ENCODE measurements around the gene DLGAP5. TPM values are rescaled to one million over a fixed set of nuclear protein-coding genes. Genes with fewer than 3 reads are reported as not detected.

DLGAP5 gene
- total RNA-seq, 4 donors from 2014 or later: 4.6 to 16.8 (median 9.0) TPM

DNA sequence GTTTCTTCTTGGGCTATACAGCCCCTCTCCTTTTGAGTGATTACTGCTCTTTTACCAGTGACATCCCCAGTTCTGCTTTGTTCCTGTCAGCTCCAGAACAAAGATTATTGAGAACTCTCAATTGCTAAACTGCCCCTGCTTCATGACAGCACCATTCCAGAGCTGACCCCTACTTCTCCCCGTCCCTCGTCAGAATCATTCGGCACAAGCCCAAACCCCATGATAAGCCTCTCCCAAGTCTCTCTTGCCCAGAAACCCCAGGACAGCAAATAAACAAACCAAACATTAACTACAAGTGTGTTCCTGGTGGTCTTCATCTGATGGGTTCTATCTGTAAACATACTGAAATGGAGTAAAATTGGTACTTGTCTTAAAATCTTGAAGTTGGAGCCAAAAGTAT, 9.3 kb upstream of the DLGAP5 start:
- H3K4me1 ChIP-seq: no peaks in the 10 kb centered on the region
- no peaks in the 10 kb centered on the region for H3K9me3 ChIP-seq
- no peak for DNase-seq
- TF ChIP-seq, protein P1, sequence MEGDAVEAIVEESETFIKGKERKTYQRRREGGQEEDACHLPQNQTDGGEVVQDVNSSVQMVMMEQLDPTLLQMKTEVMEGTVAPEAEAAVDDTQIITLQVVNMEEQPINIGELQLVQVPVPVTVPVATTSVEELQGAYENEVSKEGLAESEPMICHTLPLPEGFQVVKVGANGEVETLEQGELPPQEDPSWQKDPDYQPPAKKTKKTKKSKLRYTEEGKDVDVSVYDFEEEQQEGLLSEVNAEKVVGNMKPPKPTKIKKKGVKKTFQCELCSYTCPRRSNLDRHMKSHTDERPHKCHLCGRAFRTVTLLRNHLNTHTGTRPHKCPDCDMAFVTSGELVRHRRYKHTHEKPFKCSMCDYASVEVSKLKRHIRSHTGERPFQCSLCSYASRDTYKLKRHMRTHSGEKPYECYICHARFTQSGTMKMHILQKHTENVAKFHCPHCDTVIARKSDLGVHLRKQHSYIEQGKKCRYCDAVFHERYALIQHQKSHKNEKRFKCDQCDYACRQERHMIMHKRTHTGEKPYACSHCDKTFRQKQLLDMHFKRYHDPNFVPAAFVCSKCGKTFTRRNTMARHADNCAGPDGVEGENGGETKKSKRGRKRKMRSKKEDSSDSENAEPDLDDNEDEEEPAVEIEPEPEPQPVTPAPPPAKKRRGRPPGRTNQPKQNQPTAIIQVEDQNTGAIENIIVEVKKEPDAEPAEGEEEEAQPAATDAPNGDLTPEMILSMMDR (IDR thresholded peaks at IDR 0.05): no peak
- TF ChIP-seq POLR2A (IDR thresholded peaks at IDR 0.05): no peak
- H3K4me3 ChIP-seq: no peak overlapping the region
- WGBS, 2 donors: 88 to 100% methylated on average over 3 of the region's 3 CpGs
- H3K36me3 ChIP-seq: no peaks in the 10 kb centered on the region
- no peak overlapping the region for H3K27ac ChIP-seq
- no peaks in the 10 kb centered on the region for H3K27me3 ChIP-seq
- intact Hi-C loops (cut with DNase I): no loop called here

DNA sequence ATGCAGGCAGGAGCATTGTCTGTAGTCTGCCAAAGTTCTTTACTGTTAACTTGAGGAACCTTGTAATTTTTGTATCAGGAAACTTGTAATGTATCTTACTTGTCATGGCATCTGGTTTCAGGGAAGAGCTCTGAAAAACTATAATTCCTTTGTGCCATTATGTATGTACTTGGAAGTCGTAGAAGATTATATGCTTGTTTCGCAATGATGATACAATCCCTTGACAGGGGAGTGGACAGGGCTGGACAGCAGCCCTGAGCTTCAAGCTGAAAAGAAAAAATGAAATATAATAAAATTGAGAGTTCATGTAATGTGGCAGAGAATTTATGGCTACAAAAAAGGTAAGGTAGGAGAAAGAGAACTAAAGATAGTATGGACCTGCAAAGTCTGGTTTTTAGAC, 7.4 kb upstream of the DLGAP5 start:
- Histone ChIP-seq H3K4me1 (no peaks in the 10 kb centered on the region), H3K27me3 (no peaks in the 10 kb centered on the region), H3K36me3 (no peaks in the 10 kb centered on the region), H3K4me3 (no peak overlapping the region), H3K9me3 (no peaks in the 10 kb centered on the region), H3K27ac (no peak overlapping the region)
- intact Hi-C loops (cut with DNase I): no loop called here
- WGBS, 2 donors: 60 to 65% methylated on average over 2 of the region's 2 CpGs
- TF ChIP-seq POLR2A (IDR thresholded peaks at IDR 0.05): no peak
- TF ChIP-seq, protein P1 (IDR thresholded peaks at IDR 0.05): no peak
- DNase-seq: no peak

DNA sequence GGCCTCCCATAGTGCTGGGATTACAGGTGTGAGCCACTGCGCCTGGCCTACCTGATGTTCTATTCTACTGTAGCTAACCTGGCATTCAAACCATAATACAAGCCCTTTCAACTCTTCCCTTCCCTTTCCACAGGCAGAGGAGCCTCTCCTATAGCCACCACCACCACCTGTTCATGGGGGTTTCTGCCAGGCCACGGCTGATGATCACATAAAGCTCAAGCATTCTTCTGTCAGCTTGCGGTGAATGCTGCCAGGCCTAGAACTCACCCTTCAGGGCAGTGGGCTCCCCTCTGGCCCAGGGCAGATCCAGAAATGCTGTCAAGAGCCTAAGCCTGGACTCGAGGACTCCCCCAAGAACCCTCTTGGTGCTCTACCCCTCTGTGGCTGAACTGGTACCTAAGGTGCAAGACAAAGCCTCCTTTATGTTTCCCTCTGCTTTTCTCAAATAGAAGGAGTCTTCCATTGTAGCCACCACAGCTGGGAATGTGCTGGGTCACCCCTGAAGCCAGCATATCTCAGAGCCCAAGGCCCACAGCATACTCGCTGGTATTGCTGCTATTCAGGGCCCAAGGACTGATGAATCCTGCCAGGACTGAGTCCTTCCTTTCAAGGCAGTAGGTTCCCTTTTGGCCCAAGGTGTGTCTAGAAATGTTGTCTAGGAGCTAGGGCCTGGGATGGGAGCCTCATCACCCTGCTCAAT, 3.4 kb upstream of the DLGAP5 start:
- peaks cover 6 to 15% (median 11%) of the 10 kb centered on the region in 3 donors for H3K4me1 ChIP-seq
- intact Hi-C loops (cut with DNase I): no loop called here
- no peak overlapping the region for H3K4me3 ChIP-seq
- no peak for TF ChIP-seq POLR2A (IDR thresholded peaks at IDR 0.05)
- TF ChIP-seq, protein P1 (IDR thresholded peaks at IDR 0.05): no peak
- DNase-seq: no peak
- H3K9me3 ChIP-seq: no peaks in the 10 kb centered on the region
- WGBS, 2 donors: 85 to 100% methylated on average over 2 to 4 of the region's 5 CpGs
- no peak overlapping the region for H3K27ac ChIP-seq
- no peaks in the 10 kb centered on the region for H3K27me3 ChIP-seq
- no peaks in the 10 kb centered on the region for H3K36me3 ChIP-seq

DNA sequence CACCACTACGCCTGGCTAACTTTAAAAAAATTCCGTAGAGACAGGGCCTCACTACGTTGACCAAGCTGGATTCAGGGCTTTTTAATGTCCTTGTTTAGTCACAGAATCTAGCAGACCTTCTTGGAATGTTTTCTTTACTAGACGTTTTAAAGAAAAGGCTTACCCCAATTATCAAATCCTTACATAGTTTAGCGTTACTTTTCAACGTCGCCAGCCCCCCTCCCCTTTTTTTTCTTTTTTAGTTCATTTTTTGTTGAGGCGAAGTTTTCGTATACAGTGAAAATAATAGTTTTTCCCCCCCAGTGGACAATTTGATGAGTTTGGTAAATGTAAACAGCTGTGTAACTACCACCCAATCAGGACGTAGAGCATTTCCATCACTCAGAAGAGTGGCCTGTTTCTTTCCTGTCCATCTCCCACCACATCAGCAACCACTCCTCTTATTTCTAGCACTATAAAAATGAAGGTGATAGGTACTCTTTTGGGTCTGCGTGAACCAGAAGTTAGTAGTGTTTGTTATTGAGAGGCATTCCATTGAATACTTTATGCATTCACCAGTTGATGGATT, 753 bp upstream of the DLGAP5 start:
- H3K27me3 ChIP-seq: no peaks in the 10 kb centered on the region
- no peak for DNase-seq
- peak overlapping the region; percentile 39 to 67 (median 62) for H3K4me3 ChIP-seq
- H3K27ac ChIP-seq: peak overlapping the region; percentile 14 to 85 (median 79)
- WGBS, 2 donors: 45 to 60% methylated on average over 11 of the region's 11 CpGs
- H3K36me3 ChIP-seq: no peaks in the 10 kb centered on the region
- H3K9me3 ChIP-seq: no peaks in the 10 kb centered on the region
- intact Hi-C loops (cut with DNase I): no loop called here
- H3K4me1 ChIP-seq: peaks cover 6 to 19% (median 11%) of the 10 kb centered on the region in 3 donors
- no peak for TF ChIP-seq POLR2A (IDR thresholded peaks at IDR 0.05)
- TF ChIP-seq, protein P1 (IDR thresholded peaks at IDR 0.05): no peak

DNA sequence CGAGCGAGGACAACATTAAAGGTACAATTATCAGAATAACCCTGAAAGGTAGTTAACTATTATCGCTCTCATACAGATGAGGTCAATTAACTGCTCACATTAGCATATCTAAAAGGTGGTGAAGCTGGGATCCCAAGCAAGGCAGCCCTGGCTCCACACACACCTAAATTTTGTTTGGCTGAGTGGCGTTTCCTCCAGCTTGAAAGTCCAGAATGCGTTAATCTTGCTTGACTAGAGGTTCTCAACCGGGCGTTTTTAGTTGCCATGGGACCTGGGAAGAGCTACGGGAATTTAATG, 531 bp downstream of the DLGAP5 start:
- intact Hi-C loops (cut with DNase I): no loop called here
- DNase-seq: no peak
- peak overlapping the region; percentile 39 to 67 (median 62) for H3K4me3 ChIP-seq
- H3K36me3 ChIP-seq: no peaks in the 10 kb centered on the region
- H3K4me1 ChIP-seq: peaks cover 6 to 19% (median 11%) of the 10 kb centered on the region in 3 donors
- H3K9me3 ChIP-seq: no peaks in the 10 kb centered on the region
- peak overlapping the region in 3 of 4 donors; percentile 41 to 85 (median 81) for H3K27ac ChIP-seq
- no peaks in the 10 kb centered on the region for H3K27me3 ChIP-seq
- WGBS, 2 donors: 6 to 7% methylated on average over 8 of the region's 8 CpGs
- TF ChIP-seq POLR2A (IDR thresholded peaks at IDR 0.05): no peak
- TF ChIP-seq, protein P1 (IDR thresholded peaks at IDR 0.05): no peak

All from esophagus squamous epithelium (tissue), 5 donors.